ENCODE results near the gene USH2A. TPM values are rescaled to one million over a fixed set of nuclear protein-coding genes. Genes with fewer than 3 reads are reported as not detected.

Gene USH2A
- total and polyA plus RNA-seq, 3 donors from 2014 or later = 1.6 to 2.5 (median 1.8) TPM

GRCh38 chr1:215830226-215830810 lies 592.9 kb downstream of the USH2A start:
- Histone ChIP-seq H3K9me3 (no peaks in the 10 kb centered on the region), H3K27ac (no peak overlapping the region), H3K36me3 (ENCODE audit: low read depth, missing control alignments) (no peaks in the 10 kb centered on the region), H3K4me1 (no peaks in the 10 kb centered on the region), H3K27me3 (no peaks in the 10 kb centered on the region), H3K4me3 (no peak overlapping the region)
- TF ChIP-seq POLR2A (IDR thresholded peaks at IDR 0.05) (no peak), CTCF (IDR thresholded peaks at IDR 0.05) (no peak)
- intact Hi-C loops (cut with DNase I; ENCODE audit: low total_unique reads) = no loop called here
- WGBS, 2 donors = 73 to 84% methylated on average over 7 of the region's 7 CpGs
- no peak for DNase-seq

GRCh38 chr1:215825056-215825455 lies 598.2 kb downstream of the USH2A start:
- TF ChIP-seq CTCF (IDR thresholded peaks at IDR 0.05) (no peak), POLR2A (IDR thresholded peaks at IDR 0.05) (no peak)
- Histone ChIP-seq H3K27me3 (no peaks in the 10 kb centered on the region), H3K4me1 (no peaks in the 10 kb centered on the region), H3K9me3 (no peaks in the 10 kb centered on the region), H3K4me3 (no peak overlapping the region), H3K27ac (no peak overlapping the region), H3K36me3 (ENCODE audit: low read depth, missing control alignments) (no peaks in the 10 kb centered on the region)
- DNase-seq = no peak
- intact Hi-C loops (cut with DNase I; ENCODE audit: low total_unique reads) = no loop called here

GRCh38 chr1:215824245-215824644 lies 599.0 kb downstream of the USH2A start:
- Histone ChIP-seq H3K4me3 (no peak overlapping the region), H3K9me3 (no peaks in the 10 kb centered on the region), H3K27ac (no peak overlapping the region), H3K36me3 (ENCODE audit: low read depth, missing control alignments) (no peaks in the 10 kb centered on the region), H3K4me1 (no peaks in the 10 kb centered on the region), H3K27me3 (no peaks in the 10 kb centered on the region)
- TF ChIP-seq POLR2A (IDR thresholded peaks at IDR 0.05) (no peak), CTCF (IDR thresholded peaks at IDR 0.05) (no peak)
- DNase-seq = no peak
- intact Hi-C loops (cut with DNase I; ENCODE audit: low total_unique reads) = no loop called here

GRCh38 chr1:215819114-215819513 lies 604.1 kb downstream of the USH2A start:
- Histone ChIP-seq H3K9me3 (no peaks in the 10 kb centered on the region), H3K27me3 (no peaks in the 10 kb centered on the region), H3K4me3 (no peak overlapping the region), H3K27ac (no peak overlapping the region), H3K36me3 (ENCODE audit: low read depth, missing control alignments) (no peaks in the 10 kb centered on the region), H3K4me1 (no peaks in the 10 kb centered on the region)
- no peak for DNase-seq
- intact Hi-C loops (cut with DNase I; ENCODE audit: low total_unique reads) = no loop called here
- TF ChIP-seq CTCF (IDR thresholded peaks at IDR 0.05) = no peak
- TF ChIP-seq POLR2A (IDR thresholded peaks at IDR 0.05) = no peak
- 38 to 45% methylated on average over 2 of the region's 2 CpGs for WGBS, 2 donors

- H3K27me3 ChIP-seq = no peaks in the 10 kb centered on the region
- DNase-seq = no peak
- 82 to 93% methylated on average over 1 of the region's 1 CpG for WGBS, 2 donors
- no peaks in the 10 kb centered on the region for H3K36me3 ChIP-seq (ENCODE audit: low read depth, missing control alignments)
- no peaks in the 10 kb centered on the region for H3K4me1 ChIP-seq
- H3K27ac ChIP-seq = no peak overlapping the region
- no peaks in the 10 kb centered on the region for H3K9me3 ChIP-seq
- TF ChIP-seq POLR2A (IDR thresholded peaks at IDR 0.05) = no peak
- TF ChIP-seq CTCF (IDR thresholded peaks at IDR 0.05) = no peak
- intact Hi-C loops (cut with DNase I; ENCODE audit: low total_unique reads) = no loop called here
- H3K4me3 ChIP-seq = no peak overlapping the region
Observed at GRCh38 chr1:215807911-215808436, 615.3 kb downstream of the USH2A start.

All from testis (tissue), 3 donors.